ENCODE data around the gene U2AF1L4.

U2AF1L4 gene

DNA sequence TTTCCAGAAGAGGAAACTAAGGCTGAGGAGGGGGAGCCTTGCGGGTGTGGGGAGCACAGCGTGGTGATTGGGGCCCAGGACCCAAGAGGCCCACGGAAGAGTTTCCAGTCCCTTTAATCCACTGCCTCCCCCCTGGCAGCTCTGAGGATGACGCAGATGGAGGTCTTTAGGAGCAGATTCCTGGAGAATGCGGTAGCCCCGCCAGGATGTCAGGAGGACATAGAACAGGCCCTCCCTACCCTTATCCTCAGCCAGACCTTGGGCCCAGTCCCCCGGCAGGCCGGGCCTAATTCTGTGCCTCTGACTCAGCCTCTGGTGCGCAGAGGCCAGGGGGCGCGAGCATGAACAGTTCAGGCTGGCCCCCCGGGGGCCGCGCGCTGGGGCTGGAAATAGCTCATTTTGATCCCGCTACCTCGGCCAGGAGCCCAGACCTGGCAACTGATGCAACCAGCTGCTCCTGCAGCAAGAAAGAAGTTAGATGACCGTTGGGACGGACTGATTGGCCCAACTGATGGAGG, 12.1 kb upstream of the U2AF1L4 start:
- DNase-seq = peak; percentile 30

DNA sequence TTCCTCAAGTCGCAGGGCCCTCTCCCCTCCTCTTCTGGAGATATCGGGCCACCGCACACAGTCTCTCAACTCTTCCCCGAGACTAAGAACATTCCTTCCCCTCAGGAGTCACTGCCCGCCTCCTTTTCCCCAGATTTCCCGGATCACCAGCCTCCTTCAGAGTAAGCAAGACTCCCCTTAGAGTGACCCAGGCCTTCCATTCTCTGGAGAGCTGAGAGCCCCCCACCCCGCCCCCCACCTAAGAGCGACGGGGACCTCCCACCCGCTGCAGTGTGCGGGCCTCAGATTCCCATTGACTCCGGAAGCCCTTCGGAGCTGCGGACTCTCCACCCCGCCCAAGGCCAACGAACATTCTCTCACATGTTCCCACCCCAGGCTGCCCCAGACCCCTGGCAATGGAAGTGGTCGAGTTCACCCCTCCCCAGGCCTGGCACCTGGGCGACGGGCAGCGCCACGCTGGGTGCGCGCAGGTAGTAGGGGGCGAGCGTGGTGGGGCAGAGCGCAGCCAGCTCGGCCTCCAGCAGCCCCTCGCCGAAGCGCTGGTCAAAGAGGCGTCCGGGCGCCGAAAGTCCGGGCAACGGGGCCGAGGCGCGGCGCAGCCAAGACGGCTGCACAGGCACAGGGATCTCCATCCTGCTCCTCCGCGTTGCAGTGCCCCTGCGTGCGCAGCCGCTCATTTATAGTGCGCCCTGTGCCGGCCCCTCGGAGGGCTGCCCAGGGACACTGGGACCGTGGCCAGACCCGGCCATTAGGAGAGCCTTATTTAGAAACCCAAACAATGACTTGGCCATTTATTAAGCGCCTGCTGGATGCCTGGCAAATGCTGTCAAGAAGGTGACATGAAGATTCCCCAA, 11.4 kb upstream of the U2AF1L4 start, which contains the start of gene HSPB6:
Gene HSPB6, minus strand, starts transcription at position 653 of the 854 bp plus-strand sequence. Its CDS starts 21 bp downstream, at position 632.
- DNase-seq = no peak

DNA sequence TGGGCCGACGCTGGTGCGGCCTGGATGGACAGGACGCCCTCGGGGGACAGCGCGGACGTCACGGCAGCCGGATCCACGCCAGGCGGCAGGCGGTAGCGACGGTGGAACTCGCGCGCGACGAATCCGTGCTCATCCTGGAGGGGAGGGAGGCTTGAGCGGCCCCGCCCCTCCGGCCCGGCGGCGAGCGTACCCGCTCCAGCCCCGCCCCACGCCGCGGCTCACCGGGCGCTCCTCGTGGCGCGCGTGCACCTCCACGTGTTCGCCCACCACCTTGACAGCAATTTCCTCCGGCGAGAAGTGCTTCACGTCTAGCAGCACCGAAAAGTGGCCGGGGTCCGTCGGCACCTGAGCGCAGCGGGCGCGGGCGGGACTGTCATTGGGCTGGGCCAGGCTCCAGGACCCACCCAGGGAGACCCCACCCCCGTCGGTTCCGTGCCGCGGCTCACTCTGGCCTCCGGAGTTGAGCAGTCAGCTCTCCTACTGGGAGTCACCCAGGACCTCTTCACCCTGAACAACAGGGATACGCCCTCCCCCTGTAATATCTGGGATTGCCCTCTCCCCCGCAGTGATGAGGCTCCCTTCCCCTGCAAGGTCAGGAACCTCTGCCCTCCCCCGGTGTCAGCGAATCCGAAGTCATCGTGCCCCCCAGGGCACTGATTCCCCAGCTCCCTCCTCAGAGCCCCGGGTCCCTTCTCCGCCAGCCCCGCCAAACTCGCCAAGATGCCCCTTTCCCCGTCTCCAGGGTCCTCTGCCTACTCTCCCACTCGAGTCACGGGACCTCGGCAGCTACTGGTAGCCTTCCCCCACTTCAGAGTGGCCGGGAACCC, 10.5 kb upstream of the U2AF1L4 start:
- DNase-seq = peak; percentile 32

DNA sequence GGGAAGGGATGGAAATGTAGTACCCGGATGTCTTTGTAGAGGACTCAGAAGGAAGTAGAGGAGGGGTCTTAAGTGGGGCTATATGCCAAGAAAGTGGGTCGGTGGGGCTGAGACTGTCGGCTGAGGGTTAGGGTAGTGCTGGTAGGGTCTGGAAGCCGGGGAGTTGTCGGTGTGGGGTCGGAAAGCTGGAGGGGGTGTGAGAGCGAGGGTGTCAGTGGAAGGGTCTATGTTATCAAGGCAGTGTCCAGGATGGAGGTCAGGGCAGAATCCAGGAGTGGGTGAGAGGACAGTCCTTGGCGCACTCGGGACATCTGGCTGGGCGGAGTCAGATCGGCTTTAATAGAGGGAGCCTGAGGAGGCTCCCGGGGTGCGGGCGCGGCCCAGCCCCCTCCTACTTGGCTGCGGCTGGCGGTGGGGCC, 9.9 kb upstream of the U2AF1L4 start:
- DNase-seq = no peak

DNA sequence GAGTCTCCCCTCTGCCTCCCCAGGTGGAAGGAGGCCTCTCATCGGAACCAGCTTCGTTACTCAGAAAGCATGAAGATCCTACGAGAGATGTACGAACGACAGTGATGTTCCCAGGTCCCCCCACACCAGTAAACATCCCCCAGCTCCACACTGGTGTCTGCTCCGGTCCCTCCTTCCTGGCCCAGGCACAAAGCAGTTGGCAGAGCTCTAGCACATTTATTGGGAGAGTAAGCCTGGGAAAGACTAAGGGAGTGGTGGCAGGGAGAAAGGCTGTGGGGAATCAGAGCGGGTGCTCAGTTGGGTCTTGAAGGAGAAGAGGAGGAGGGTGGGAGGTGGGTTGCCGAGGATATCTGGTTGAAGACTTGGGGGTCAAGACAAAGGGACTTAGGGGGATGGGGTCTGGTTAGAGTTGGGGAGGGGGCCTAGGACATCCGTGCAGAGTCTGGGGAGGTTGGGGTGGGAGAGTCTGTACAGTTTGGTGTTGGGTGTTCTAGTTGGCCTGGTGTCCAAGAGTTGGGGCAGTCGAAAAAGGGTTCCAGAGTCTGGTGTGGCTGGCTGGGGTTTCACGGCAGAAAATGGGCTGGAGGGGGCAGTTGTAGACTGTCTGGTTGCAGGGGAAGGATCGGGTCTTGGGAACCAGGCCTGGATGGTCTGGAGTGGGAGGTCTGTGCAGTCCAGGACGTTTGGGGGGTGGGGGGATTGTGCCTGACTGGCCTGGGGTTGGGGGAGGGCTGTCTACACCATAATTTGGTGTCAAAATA, 9.3 kb upstream of the U2AF1L4 start:
- no peak for DNase-seq

DNA sequence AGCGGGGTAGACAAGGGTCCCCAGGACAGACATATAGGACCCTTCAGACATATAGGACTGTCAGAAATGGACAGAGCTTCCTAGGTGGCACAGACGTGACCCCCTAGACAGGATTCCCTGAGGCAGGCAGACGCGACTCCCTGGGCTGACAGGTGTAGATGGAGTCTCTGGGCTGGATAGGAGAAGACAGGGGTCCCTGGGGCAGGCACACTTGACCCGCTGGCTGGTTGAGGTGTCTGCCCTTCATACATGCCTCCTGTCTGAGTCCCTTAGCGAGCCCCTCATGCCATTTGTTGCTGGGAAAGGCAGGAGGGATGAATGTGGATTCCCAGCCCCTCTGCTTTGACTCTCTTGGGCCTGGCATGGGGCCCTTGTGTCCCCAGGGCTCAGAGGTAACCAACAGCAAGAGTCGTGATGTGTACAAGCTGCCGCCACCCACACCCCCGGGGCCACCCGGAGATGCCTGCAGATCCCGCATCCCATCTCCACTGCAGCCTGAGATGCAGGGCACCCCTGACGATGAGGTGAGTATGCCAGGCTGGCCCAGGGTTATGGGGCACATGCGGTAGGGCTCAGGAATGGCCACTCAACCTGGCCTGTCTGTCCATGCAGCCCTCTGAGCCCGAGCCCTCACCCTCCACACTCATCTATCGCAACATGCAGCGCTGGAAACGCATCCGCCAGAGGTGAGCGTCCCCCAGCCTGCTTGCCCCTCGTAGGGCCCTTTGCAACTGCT, 8.6 kb upstream of the U2AF1L4 start:
- DNase-seq = no peak

- DNase-seq = no peak
Observed at GRCh38 chr19:35752746-35753350, 7.6 kb upstream of the U2AF1L4 start.

DNA sequence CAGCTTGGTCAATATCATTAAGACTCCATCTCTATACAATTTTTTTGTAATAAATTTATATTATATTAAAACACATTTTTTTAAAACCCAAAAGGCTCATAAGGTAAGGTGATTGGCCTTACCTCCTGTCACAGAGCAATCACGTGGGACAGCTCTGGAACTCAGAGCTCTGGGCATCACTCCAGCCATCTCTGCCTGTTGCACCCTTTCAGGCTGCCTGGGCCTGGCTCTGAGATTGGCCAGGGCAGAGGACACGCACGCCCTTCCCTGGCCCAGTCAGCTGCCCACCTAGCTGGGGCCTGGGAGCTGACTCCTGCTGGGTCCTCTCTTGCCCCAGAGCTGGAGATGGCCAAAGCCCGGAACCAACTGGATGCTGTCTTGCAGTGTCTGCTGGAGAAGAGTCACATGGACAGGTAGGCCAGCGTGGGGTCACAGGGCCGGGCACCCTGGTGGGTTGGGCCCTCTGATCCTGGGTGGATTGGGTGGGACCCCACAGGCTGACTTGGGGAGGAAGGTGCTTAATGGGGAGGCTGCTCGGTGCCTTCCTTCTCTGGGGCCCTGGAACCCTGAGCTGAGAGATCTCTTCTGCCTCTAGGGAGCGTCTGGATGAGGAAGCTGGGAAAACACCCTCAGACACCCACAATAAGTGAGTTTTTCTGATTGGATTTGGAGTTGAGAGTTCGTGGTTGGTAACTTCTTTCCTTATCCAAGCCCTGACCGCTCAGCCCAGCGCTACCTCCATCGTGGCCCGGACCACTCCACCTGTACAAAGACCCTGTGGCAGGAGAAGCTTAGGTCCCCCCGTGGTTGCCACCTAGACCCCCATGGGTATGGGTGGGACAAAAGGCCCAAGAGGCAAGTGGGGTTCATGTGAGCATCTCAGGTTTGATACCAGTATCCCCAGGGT, 6.9 kb upstream of the U2AF1L4 start:
- no peak for DNase-seq

GRCh38 chr19:35750167-35750566, 4.9 kb upstream of the U2AF1L4 start:
- DNase-seq = no peak

GRCh38 chr19:35748106-35749020, 3.1 kb upstream of the U2AF1L4 start, which contains the start of gene LIN37:
TSS of gene LIN37 (plus strand) at chr19:35748576. CDS start at chr19:35748725, 149 bp downstream.
- DNase-seq = peak; percentile 100

DNA sequence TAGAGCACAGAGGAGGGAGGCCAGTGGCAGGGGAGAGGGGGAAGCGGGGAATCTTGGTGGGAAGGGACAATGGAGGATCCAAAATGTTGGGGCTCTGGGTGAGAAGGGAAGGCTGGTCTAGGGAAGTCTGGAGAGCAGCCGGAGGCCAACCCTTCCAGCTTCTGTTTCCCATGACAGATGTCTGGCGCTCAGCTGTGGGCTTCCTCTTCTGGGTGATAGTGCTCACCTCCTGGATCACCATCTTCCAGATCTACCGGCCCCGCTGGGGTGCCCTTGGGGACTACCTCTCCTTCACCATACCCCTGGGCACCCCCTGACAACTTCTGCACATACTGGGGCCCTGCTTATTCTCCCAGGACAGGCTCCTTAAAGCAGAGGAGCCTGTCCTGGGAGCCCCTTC, 1.3 kb upstream of the U2AF1L4 start:
- no peak for DNase-seq

DNA sequence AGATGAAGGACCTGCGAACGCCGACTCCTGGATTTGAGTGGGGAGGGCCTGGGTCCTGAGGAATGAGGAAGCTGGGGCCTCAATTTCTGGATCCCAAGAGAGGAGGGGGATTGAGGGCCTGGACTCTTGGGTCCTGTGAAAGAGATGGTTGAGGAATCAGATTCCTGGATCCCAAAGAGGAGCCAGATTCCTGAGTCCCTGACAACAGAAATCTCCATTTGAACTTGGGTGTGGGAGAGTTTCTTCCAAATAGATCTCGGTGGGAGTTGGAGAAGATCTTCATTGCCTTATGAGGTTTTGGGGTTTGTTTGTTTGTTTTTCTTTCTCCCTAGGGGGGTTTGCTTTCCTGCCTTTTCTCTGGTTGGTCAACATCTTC, 857 bp upstream of the U2AF1L4 start:
- no peak for DNase-seq

GRCh38 chr19:35744430-35745327, 539 bp downstream of the U2AF1L4 start:
- peak; percentile 97 for DNase-seq

DNA sequence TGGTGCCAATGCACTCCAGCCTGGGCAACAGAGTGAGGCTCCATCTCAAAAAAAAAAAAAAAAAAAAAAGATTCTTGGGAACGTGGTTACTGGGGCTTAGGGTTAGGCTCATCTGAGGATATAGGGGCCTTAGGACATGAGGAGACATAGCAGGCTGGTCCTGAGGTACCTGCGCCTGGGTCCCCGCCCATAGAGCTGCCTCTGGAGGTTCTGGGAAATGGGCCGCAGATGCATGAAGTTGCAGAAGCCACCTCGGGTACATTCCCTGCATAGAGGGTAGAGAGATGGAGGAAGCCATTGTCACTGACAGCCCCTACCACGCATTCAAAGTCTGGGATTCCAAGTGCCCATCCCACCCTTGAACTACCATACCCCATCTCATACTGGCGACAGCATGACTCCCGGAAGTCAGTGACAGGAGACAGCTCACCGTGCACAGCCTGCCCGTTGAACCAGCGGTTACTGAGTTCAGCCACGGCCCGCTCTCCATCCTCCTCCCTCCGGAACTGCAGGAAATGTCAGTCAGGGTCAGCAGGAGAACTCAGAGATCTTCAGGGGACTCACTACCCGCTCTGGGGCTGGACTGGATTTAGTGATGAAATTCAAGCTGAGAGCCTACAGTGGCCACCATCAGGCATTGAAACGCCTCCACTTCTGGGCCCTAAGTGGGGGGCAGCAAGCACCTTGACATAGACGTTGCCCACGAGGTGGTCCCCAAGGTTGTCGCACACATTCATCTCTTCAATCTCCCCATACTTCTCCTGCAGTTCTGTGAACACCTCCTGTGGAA, 1.4 kb downstream of the U2AF1L4 start:
- DNase-seq = no peak

DNA sequence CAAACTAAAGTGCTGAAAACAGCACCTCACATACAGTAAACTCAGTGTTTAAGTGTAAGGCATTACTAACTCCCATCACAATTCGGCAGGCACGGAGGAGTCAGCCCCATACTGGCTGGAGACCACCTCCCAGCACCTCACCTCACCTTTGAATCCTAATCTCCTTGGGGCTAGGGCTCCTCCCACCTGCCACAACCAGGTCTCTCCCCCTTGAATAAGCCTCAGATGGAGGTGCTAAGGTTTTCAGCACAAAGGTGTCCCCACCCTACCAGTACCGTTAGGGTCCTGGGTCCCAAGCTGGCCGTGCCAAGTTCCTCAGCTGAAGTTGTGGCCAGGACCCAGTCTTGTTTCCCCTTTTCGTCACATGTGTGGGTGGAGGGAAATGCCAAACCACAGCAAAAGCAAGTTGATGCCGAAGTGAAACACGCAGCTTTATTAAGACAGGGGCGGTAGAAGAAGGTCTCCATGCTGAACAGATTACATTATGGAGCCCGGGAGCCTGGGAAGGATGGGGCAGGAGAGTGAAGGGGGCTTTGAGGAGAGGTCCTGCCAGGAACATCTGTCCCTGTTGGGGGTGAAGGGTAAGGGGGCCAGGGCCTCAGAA, 3.0 kb downstream of the U2AF1L4 start, which contains the start of gene IGFLR1:
Gene IGFLR1, minus strand, starts transcription at position 332 of the 604 bp plus-strand sequence. CDS start 1,272 bp downstream, outside the sequence.
- DNase-seq = peak; percentile 81

- DNase-seq = no peak
Observed at GRCh38 chr19:35741203-35741515, 4.1 kb downstream of the U2AF1L4 start.

Data from activated CD4-positive, alpha-beta T cell treated with anti-CD3 and anti-CD28 coated beads, Interleukin-2, amount 50 U/mL, for 16 hours (primary cell).